Activated CD8-positive, alpha-beta memory T cell treated with anti-CD3 and anti-CD28 coated beads, Interleukin-2, amount 10 ng/mL, durations not matched to agents 7 days and 5 days (primary cell): ENCODE data around the gene RAB23. TPM values are rescaled to one million over a fixed set of nuclear protein-coding genes. Genes with fewer than 3 reads are reported as not detected.

Experiments
- ATAC-seq: fragments of 150-1000 bp; cut with Tn5 transposase; one replicate; pipeline ENCODE4 v1.10.0; 2021; ENCODE audit warnings: moderate library complexity
- CTCF ChIA-PET: fragments of 350-600 bp; sonication (Branson Sonifier 250); formaldehyde crosslinking; loops from one replicate; lab custom pipeline; 2021; ENCODE audit warnings: antibody characterized with exemption; lab: Charles Lee
- DNase-seq: peaks from one replicate; pipeline ENCODE4 v3.0.0-alpha.2; 2020
- H3K27ac Mint-ChIP-seq: one replicate; pipeline ENCODE4 v1.8.0; 2021; ENCODE audit warnings: mild to moderate bottlenecking, mixed read lengths
- H3K27me3 Mint-ChIP-seq: one replicate; pipeline ENCODE4 v1.8.0; 2021; ENCODE audit warnings: mixed read lengths
- H3K36me3 Mint-ChIP-seq: one replicate; pipeline ENCODE4 v1.8.0; 2021; ENCODE audit warnings: mild to moderate bottlenecking, mixed read lengths
- H3K4me1 Mint-ChIP-seq: one replicate; pipeline ENCODE4 v1.8.0; 2021; ENCODE audit warnings: mixed read lengths
- H3K4me3 Mint-ChIP-seq: one replicate; pipeline ENCODE4 v1.8.0; 2021; ENCODE audit warnings: mild to moderate bottlenecking, moderate library complexity, mixed read lengths
- H3K9me3 Mint-ChIP-seq: one replicate; pipeline ENCODE4 v1.8.0; 2022; ENCODE audit warnings: low read depth, mixed read lengths
- total RNA-seq, 2 experiments: library from RNA; stranded (reverse); gene quantifications; one replicate each; pipeline ENCODE4 v1.2.3, GENCODE V29; 2021

RAB23 gene
- total RNA-seq, 2 experiments from 2014 or later, result 3.3 to 3.9 TPM

GRCh38 chr6:57195457-57195856 is 26.6 kb downstream of the RAB23 start:
- no peak overlapping the region for H3K27ac Mint-ChIP-seq
- H3K27me3 Mint-ChIP-seq, result no peaks in the 10 kb centered on the region
- H3K4me3 Mint-ChIP-seq, result no peak overlapping the region
- ATAC-seq, result no peak
- CTCF ChIA-PET, result interaction anchor here (1.4 kb wide), 1 partner anchor 26 kb away, joined by 3 read pairs; no protein-coding TSS in a partner anchor
- no peak for DNase-seq
- no peaks in the 10 kb centered on the region for H3K9me3 Mint-ChIP-seq
- H3K4me1 Mint-ChIP-seq, result no peaks in the 10 kb centered on the region
- H3K36me3 Mint-ChIP-seq, result peaks cover 16% of the 10 kb centered on the region

- Mint-ChIP-seq H3K4me1 (no peaks in the 10 kb centered on the region), H3K27me3 (no peaks in the 10 kb centered on the region), H3K36me3 (peaks cover 21% of the 10 kb centered on the region), H3K4me3 (no peak overlapping the region), H3K27ac (no peak overlapping the region), H3K9me3 (no peaks in the 10 kb centered on the region)
- DNase-seq (no peak), ATAC-seq (no peak)
- CTCF ChIA-PET, result no interaction called here
Observed at GRCh38 chr6:57193177-57193576, 28.9 kb downstream of the RAB23 start.

GRCh38 chr6:57190140-57190539 is 32.0 kb downstream of the RAB23 start:
- CTCF ChIA-PET, result interaction anchor here (0.9 to 1.9 kb wide), 4 partner anchors 124 to 287 kb away, joined by 3 to 8 read pairs (median 4); no protein-coding TSS in a partner anchor
- H3K27me3 Mint-ChIP-seq, result no peaks in the 10 kb centered on the region
- no peak for ATAC-seq

GRCh38 chr6:57183336-57183735 is 38.8 kb downstream of the RAB23 start:
- Mint-ChIP-seq H3K27me3 (no peaks in the 10 kb centered on the region), H3K4me1 (peaks cover 4% of the 10 kb centered on the region), H3K9me3 (no peaks in the 10 kb centered on the region), H3K4me3 (no peak overlapping the region), H3K36me3 (peaks cover 43% of the 10 kb centered on the region), H3K27ac (no peak overlapping the region)
- DNase-seq, result no peak
- no peak for ATAC-seq
- CTCF ChIA-PET, result interaction anchor here (0.9 to 1.1 kb wide), 2 partner anchors 10 to 12 kb away, joined by 3 read pairs; partner anchors contain the start of gene BAG2

More at GRCh38 chr6:57190140-57190539, 32.0 kb downstream of the RAB23 start:
- DNase-seq, result no peak
- Mint-ChIP-seq H3K27ac (no peak overlapping the region), H3K4me3 (no peak overlapping the region), H3K4me1 (no peaks in the 10 kb centered on the region), H3K9me3 (no peaks in the 10 kb centered on the region), H3K36me3 (peaks cover 34% of the 10 kb centered on the region)

GRCh38 chr6:57182017-57182432 is 40.1 kb downstream of the RAB23 start:
- no peaks in the 10 kb centered on the region for H3K9me3 Mint-ChIP-seq
- no peaks in the 10 kb centered on the region for H3K27me3 Mint-ChIP-seq
- DNase-seq, result no peak
- no peak overlapping the region for H3K4me3 Mint-ChIP-seq
- H3K4me1 Mint-ChIP-seq, result peaks cover 10% of the 10 kb centered on the region
- peaks cover 42% of the 10 kb centered on the region for H3K36me3 Mint-ChIP-seq
- H3K27ac Mint-ChIP-seq, result no peak overlapping the region
- CTCF ChIA-PET, result interaction anchor here (1.1 kb wide), 1 partner anchor 10 kb away, joined by 3 read pairs; the partner anchor contains the start of gene BAG2
- no peak for ATAC-seq

GRCh38 chr6:57180596-57180995 is 41.5 kb downstream of the RAB23 start:
- H3K9me3 Mint-ChIP-seq, result no peaks in the 10 kb centered on the region
- peaks cover 21% of the 10 kb centered on the region for H3K4me1 Mint-ChIP-seq
- no peak overlapping the region for H3K27ac Mint-ChIP-seq
- H3K4me3 Mint-ChIP-seq, result no peak overlapping the region
- H3K27me3 Mint-ChIP-seq, result no peaks in the 10 kb centered on the region
- H3K36me3 Mint-ChIP-seq, result peaks cover 36% of the 10 kb centered on the region
- ATAC-seq, result no peak
- CTCF ChIA-PET, result no interaction called here
- DNase-seq, result no peak

- Mint-ChIP-seq H3K4me1 (peaks cover 40% of the 10 kb centered on the region), H3K9me3 (no peaks in the 10 kb centered on the region), H3K27ac (no peak overlapping the region), H3K36me3 (peaks cover 29% of the 10 kb centered on the region), H3K27me3 (no peaks in the 10 kb centered on the region), H3K4me3 (no peak overlapping the region)
- DNase-seq (no peak), ATAC-seq (no peak)
- CTCF ChIA-PET, result interaction anchor here (0.8 to 1.1 kb wide), 2 partner anchors 44 to 85 kb away, joined by 3 read pairs; partner anchors contain the start of gene RAB23
Observed at GRCh38 chr6:57177545-57178265, 44.4 kb downstream of the RAB23 start.

- ATAC-seq, result no peak
- CTCF ChIA-PET, result interaction anchor here (1.2 kb wide), 1 partner anchor 48 kb away, joined by 3 read pairs; the partner anchor contains the start of gene RAB23
- H3K27me3 Mint-ChIP-seq, result no peaks in the 10 kb centered on the region
- no peaks in the 10 kb centered on the region for H3K9me3 Mint-ChIP-seq
- DNase-seq, result no peak
- H3K4me1 Mint-ChIP-seq, result peaks cover 57% of the 10 kb centered on the region
- H3K4me3 Mint-ChIP-seq, result peak overlapping the region; percentile 86
- H3K27ac Mint-ChIP-seq, result no peak overlapping the region
- H3K36me3 Mint-ChIP-seq, result peaks cover 20% of the 10 kb centered on the region
Observed at GRCh38 chr6:57174511-57174907, 47.6 kb downstream of the RAB23 start.

- H3K36me3 Mint-ChIP-seq, result peaks cover 20% of the 10 kb centered on the region
- peaks cover 56% of the 10 kb centered on the region for H3K4me1 Mint-ChIP-seq
- no peaks in the 10 kb centered on the region for H3K9me3 Mint-ChIP-seq
- no peak for ATAC-seq
- H3K27me3 Mint-ChIP-seq, result no peaks in the 10 kb centered on the region
- H3K27ac Mint-ChIP-seq, result peak overlapping the region; percentile 94
- no peak for DNase-seq
- CTCF ChIA-PET, result interaction anchor here (1.2 kb wide), 1 partner anchor 48 kb away, joined by 3 read pairs; the partner anchor contains the start of gene RAB23
- H3K4me3 Mint-ChIP-seq, result peak overlapping the region; percentile 86
Observed at GRCh38 chr6:57173886-57174510, 48.1 kb downstream of the RAB23 start.

- DNase-seq, result peak; percentile 66
- Mint-ChIP-seq H3K27me3 (no peaks in the 10 kb centered on the region), H3K9me3 (no peaks in the 10 kb centered on the region), H3K36me3 (peaks cover 19% of the 10 kb centered on the region), H3K27ac (peak overlapping the region; percentile 94), H3K4me1 (peaks cover 52% of the 10 kb centered on the region), H3K4me3 (peak overlapping the region; percentile 86)
- ATAC-seq, result no peak
- CTCF ChIA-PET, result interaction anchor here (0.8 to 1.2 kb wide), 3 partner anchors 10 to 282 kb away, joined by 3 read pairs; partner anchors contain the start of gene RAB23
Observed at GRCh38 chr6:57173056-57173885, 48.8 kb downstream of the RAB23 start.

GRCh38 chr6:57172136-57173055 is 49.7 kb downstream of the RAB23 start, which contains the start of gene BAG2:
TSS of gene BAG2 (plus strand) at chr6:57172326. CDS start at chr6:57172698, 372 bp downstream.
- Mint-ChIP-seq H3K27ac (peak within 1 kb of the TSS; percentile 94), H3K27me3 (no peaks in the 10 kb centered on the region), H3K9me3 (no peaks in the 10 kb centered on the region), H3K36me3 (peaks cover 20% of the 10 kb centered on the region), H3K4me3 (peak within 1 kb of the TSS; percentile 86), H3K4me1 (peaks cover 46% of the 10 kb centered on the region)
- ATAC-seq (peak; percentile 90), DNase-seq (peak; percentile 95)
- CTCF ChIA-PET, result interaction anchor here (0.8 to 3.8 kb wide), 6 partner anchors 10 to 281 kb away, joined by 3 to 10 read pairs (median 3); partner anchors contain the start of gene PRIM2

- peaks cover 6% of the 10 kb centered on the region for H3K9me3 Mint-ChIP-seq
- CTCF ChIA-PET, result no interaction called here
- no peak overlapping the region for H3K4me3 Mint-ChIP-seq
- no peak overlapping the region for H3K27ac Mint-ChIP-seq
- no peak for ATAC-seq
- no peak for DNase-seq
- peaks cover 3% of the 10 kb centered on the region for H3K4me1 Mint-ChIP-seq
- H3K36me3 Mint-ChIP-seq, result peaks cover 61% of the 10 kb centered on the region
- no peaks in the 10 kb centered on the region for H3K27me3 Mint-ChIP-seq
Observed at GRCh38 chr6:57165080-57165479, 57.0 kb downstream of the RAB23 start.
